CD4-positive, alpha-beta T cell treated with Interleukin-17A for 1 hour (primary cell): ENCODE data around the gene KLHL22.
"Not testable (repeated sequence)": the region's sequence is repeated elsewhere in the genome, so short reads cannot be mapped to it uniquely, and the experiment has no call there.

ENCODE experiments used
- DNase-seq: peaks from one replicate; pipeline ENCODE4 v3.0.0-alpha.2; 2020

Gene KLHL22

GRCh38 chr22:20494978-20495860 is at the start of gene KLHL22:
Gene KLHL22, minus strand, starts transcription at chr22:20495795. Its CDS starts 6,584 bp downstream, at chr22:20489211.
- DNase-seq, result no peak

GRCh38 chr22:20545318-20545634 is 49.7 kb upstream of the KLHL22 start:
- not testable (repeated sequence) for DNase-seq

GRCh38 chr22:20542736-20543135 is 47.1 kb upstream of the KLHL22 start:
- no peak for DNase-seq

- DNase-seq, result no peak
These were observed 46.5 kb upstream of the KLHL22 start for GRCh38 chr22:20542055-20542454.

- DNase-seq, result not testable (repeated sequence)
These were observed 43.3 kb upstream of the KLHL22 start for GRCh38 chr22:20538875-20539274.

GRCh38 chr22:20537983-20538382 is 42.4 kb upstream of the KLHL22 start:
- DNase-seq, result no peak

GRCh38 chr22:20537325-20537756 is 41.7 kb upstream of the KLHL22 start:
- DNase-seq, result no peak

- DNase-seq, result no peak
These were observed 41.2 kb upstream of the KLHL22 start for GRCh38 chr22:20536590-20537324.

- DNase-seq, result no peak
These were observed 38.3 kb upstream of the KLHL22 start for GRCh38 chr22:20533879-20534265.

- DNase-seq, result no peak
These were observed 37.7 kb upstream of the KLHL22 start for GRCh38 chr22:20533095-20533878.

GRCh38 chr22:20532256-20532993 is 36.8 kb upstream of the KLHL22 start:
- DNase-seq, result no peak

GRCh38 chr22:20531404-20532201 is 36.0 kb upstream of the KLHL22 start:
- no peak for DNase-seq

GRCh38 chr22:20531154-20531403 is 35.5 kb upstream of the KLHL22 start:
- DNase-seq, result no peak

- DNase-seq, result no peak
These were observed 35.0 kb upstream of the KLHL22 start for GRCh38 chr22:20530368-20531153.

- DNase-seq, result no peak
These were observed 32.9 kb upstream of the KLHL22 start for GRCh38 chr22:20528405-20528978.

GRCh38 chr22:20526628-20527355 is 31.2 kb upstream of the KLHL22 start:
- no peak for DNase-seq

- no peak for DNase-seq
These were observed 30.7 kb upstream of the KLHL22 start for GRCh38 chr22:20526305-20526627.

GRCh38 chr22:20525048-20525447 is 29.5 kb upstream of the KLHL22 start:
- no peak for DNase-seq

- peak; percentile 53 for DNase-seq
These were observed 28.4 kb upstream of the KLHL22 start for GRCh38 chr22:20524004-20524481.
